Skeletal muscle satellite cell (primary cell): ENCODE data around the gene PACSIN3.

Experiments used
- H3K27me3 ChIP-seq: 2 replicates; pipeline ENCODE4 v1.7.0; 2013; ENCODE audit warnings: low read length; ENCODE audit not compliant: control insufficient read depth, insufficient read depth
- H3K36me3 ChIP-seq: 2 replicates; pipeline ENCODE4 v1.7.0; 2013; ENCODE audit warnings: mild to moderate bottlenecking, control low read depth, low read length; ENCODE audit not compliant: insufficient read depth
- H3K4me1 ChIP-seq: 2 replicates; pipeline ENCODE4 v1.7.0; 2013; ENCODE audit warnings: low read length; ENCODE audit not compliant: control insufficient read depth, insufficient read depth
- H3K4me2 ChIP-seq: 2 replicates; pipeline ENCODE4 v1.7.0; 2013; ENCODE audit warnings: mild to moderate bottlenecking, low read length
- H3K4me3 ChIP-seq: 2 replicates; pipeline ENCODE4 v1.7.0; 2013; ENCODE audit warnings: low read length
- H3K9ac ChIP-seq: 2 replicates; pipeline ENCODE4 v1.7.0; 2013; ENCODE audit warnings: mild to moderate bottlenecking, low read depth, low read length, moderate library complexity
- H3K9me3 ChIP-seq: replicated peaks from 2 replicates; pipeline ENCODE4 v1.7.0; 2013; ENCODE audit warnings: mild to moderate bottlenecking, control low read depth, low read length

The PACSIN3 gene

DNA sequence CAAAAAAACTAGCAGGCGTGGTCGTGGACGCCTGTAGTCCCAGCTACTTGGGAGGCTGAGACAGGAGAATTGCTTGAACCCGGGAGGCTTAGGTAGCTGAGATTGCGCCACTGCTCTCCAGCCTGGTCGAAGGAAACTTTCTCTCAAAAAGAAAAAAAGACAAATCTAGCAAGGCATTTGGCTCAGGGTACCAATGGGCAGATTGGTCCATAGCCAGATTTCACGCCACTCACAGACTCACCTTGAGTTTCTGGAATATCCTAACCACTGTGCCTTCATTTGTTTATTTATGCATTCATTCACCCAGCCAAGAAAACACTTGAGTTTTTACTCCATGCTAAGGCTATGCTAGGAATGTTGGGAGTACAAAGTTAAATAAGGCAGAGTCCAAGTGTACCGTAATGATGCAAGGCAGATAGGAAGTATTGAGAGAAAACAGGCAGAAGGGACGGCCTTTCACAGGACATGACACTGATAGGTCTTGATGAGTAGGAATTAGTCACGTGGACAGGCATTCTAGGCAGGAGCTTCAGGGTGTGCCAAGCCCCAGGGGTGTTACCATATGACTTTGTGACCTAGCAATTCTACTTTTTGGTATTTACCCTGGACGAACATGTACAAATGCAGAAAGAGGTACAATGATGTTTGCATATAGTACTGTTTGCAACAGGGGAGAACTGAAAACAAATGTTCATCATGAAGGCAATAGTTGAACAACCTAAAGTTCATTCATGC is 3.0 kb upstream of the PACSIN3 start:
- Histone ChIP-seq H3K4me2 (peak overlapping the region; percentile 0), H3K9me3 (no peaks in the 10 kb centered on the region), H3K4me1 (peaks cover 40% of the 10 kb centered on the region)

DNA sequence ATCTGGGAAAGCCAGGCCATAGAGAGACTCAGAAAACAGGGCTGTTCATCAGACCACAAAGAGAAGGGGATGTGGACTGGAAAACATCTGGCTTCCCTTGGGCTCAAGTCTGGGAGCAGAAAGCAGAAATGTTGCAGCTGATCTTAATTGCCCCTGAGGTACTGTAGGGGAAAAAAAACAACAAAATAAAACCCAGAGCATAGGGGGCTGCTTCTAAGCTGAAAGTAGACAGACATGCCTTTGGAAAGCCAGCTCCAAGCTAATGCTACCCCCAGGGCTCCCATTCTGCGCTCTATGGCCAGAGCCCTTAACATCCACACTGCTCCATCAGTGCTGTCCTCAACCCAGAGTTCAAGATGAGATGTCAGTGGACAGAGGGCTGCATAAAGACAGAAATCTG is 2.0 kb upstream of the PACSIN3 start:
- no peak overlapping the region for H3K9ac ChIP-seq
- no peaks in the 10 kb centered on the region for H3K9me3 ChIP-seq
- peaks cover 40% of the 10 kb centered on the region for H3K4me1 ChIP-seq
- no peak overlapping the region for H3K4me2 ChIP-seq
- H3K4me3 ChIP-seq, result no peak overlapping the region
- no peaks in the 10 kb centered on the region for H3K36me3 ChIP-seq
- no peaks in the 10 kb centered on the region for H3K27me3 ChIP-seq

More for the DNA sequence above, 3.0 kb upstream of the PACSIN3 start:
- H3K4me3 ChIP-seq, result no peak overlapping the region
- H3K36me3 ChIP-seq, result no peaks in the 10 kb centered on the region
- H3K9ac ChIP-seq, result no peak overlapping the region
- H3K27me3 ChIP-seq, result no peaks in the 10 kb centered on the region

- Histone ChIP-seq H3K9ac (no peak overlapping the region), H3K4me3 (peak overlapping the region; percentile 77), H3K27me3 (no peaks in the 10 kb centered on the region), H3K4me2 (peak overlapping the region; percentile 94), H3K4me1 (peaks cover 40% of the 10 kb centered on the region), H3K9me3 (no peaks in the 10 kb centered on the region), H3K36me3 (no peaks in the 10 kb centered on the region)
These were observed 1.5 kb upstream of the PACSIN3 start for GRCh38 chr11:47187723-47188122.

- peak overlapping the region; percentile 77 for H3K4me3 ChIP-seq
- H3K27me3 ChIP-seq, result no peaks in the 10 kb centered on the region
- no peaks in the 10 kb centered on the region for H3K36me3 ChIP-seq
- H3K9me3 ChIP-seq, result no peaks in the 10 kb centered on the region
- H3K9ac ChIP-seq, result peak overlapping the region; percentile 48
- peaks cover 40% of the 10 kb centered on the region for H3K4me1 ChIP-seq
- peak overlapping the region; percentile 94 for H3K4me2 ChIP-seq
These were observed 764 bp upstream of the PACSIN3 start for GRCh38 chr11:47186700-47187695.

- Histone ChIP-seq H3K4me2 (peak overlapping the region; percentile 94), H3K9ac (peak overlapping the region; percentile 79), H3K4me3 (peak overlapping the region; percentile 77), H3K27me3 (no peaks in the 10 kb centered on the region), H3K36me3 (no peaks in the 10 kb centered on the region), H3K9me3 (no peaks in the 10 kb centered on the region), H3K4me1 (peaks cover 40% of the 10 kb centered on the region)
These were observed 744 bp downstream of the PACSIN3 start for GRCh38 chr11:47185305-47186075.

DNA sequence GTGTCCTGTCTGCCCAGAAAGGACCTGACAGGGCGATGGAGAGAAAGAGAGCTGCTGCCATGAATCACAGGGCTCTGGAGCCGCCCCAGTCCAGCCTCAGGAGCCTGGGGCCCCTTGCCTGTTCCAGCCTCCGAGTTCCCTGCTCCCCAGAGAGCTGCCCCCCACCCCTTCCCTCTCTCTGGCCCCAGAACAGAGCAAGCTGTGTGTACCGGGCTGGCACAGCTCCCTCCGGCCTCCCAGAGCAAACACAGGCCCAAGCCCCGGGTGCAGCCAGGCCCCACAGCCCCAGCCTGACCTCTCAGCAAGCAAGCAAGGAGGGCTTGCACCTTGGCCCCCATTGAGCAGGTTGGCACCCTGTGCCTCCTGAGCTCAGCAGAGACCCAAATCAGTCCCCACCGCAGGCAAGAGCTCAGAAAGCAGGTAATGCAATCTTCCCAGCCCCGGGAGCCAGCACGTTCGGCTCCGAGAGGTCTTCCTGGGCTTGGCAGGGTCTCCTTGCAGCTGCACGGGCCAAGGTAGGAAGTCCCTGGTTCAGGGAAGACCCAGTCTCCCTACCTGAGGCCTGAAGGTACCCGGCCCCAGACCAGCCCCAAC is 1.4 kb downstream of the PACSIN3 start:
- Histone ChIP-seq H3K27me3 (no peaks in the 10 kb centered on the region), H3K4me2 (peak overlapping the region; percentile 94), H3K36me3 (no peaks in the 10 kb centered on the region), H3K9ac (peak overlapping the region; percentile 79), H3K4me3 (peak overlapping the region; percentile 77), H3K9me3 (no peaks in the 10 kb centered on the region), H3K4me1 (peaks cover 40% of the 10 kb centered on the region)

DNA sequence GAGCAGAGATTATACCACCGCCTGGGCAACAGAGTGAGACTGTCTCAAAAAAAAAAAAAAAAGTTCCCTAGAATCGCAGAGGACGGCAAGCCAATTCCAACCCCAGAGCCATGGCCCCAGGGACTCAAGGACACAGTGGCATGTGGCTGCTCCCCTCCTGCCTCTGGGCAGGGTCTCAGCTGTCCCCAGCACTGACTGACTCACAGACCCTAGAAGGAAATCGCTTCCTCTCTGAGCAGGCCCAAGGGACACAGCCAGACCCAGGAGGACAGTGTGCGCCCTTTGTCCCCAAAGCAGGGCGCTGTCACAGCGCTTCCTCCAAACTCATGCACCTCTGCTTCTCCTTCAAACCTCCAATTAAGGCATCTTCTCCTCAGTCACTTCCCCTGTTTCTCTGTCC is 2.3 kb downstream of the PACSIN3 start:
- H3K36me3 ChIP-seq, result no peaks in the 10 kb centered on the region
- no peak overlapping the region for H3K4me2 ChIP-seq
- H3K9me3 ChIP-seq, result no peaks in the 10 kb centered on the region
- peaks cover 32% of the 10 kb centered on the region for H3K4me1 ChIP-seq
- H3K4me3 ChIP-seq, result no peak overlapping the region
- H3K27me3 ChIP-seq, result no peaks in the 10 kb centered on the region
- no peak overlapping the region for H3K9ac ChIP-seq

- Histone ChIP-seq H3K9ac (no peak overlapping the region), H3K27me3 (no peaks in the 10 kb centered on the region)
These were observed 3.0 kb downstream of the PACSIN3 start for GRCh38 chr11:47183031-47183856.

DNA sequence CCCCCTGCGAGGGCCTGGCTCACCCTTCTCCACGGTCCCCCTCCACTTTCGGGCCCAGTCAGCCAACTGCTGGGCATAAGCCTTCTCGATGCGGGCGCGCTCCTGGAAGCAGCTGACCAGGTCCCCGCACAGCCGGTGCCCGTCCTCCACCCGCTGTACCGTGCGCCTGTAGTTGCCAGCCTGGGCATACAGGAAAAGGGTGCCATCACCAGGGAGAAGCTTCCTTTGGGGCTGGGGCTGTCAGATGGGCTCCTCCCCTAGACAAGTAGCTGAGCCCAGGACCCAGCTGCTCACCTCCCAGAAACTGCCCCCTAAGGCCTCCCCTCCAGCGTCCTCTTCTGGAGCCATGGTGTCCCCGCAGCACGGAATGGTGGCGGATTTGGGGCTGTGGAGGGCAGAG is 3.9 kb downstream of the PACSIN3 start:
- no peak overlapping the region for H3K4me2 ChIP-seq
- H3K9ac ChIP-seq, result no peak overlapping the region
- H3K4me3 ChIP-seq, result no peak overlapping the region
- peaks cover 33% of the 10 kb centered on the region for H3K4me1 ChIP-seq
- no peaks in the 10 kb centered on the region for H3K27me3 ChIP-seq
- H3K9me3 ChIP-seq, result no peaks in the 10 kb centered on the region
- H3K36me3 ChIP-seq, result no peaks in the 10 kb centered on the region

More at GRCh38 chr11:47183031-47183856, 3.0 kb downstream of the PACSIN3 start:
- no peak overlapping the region for H3K4me2 ChIP-seq
- no peak overlapping the region for H3K4me3 ChIP-seq
- no peaks in the 10 kb centered on the region for H3K36me3 ChIP-seq
- no peaks in the 10 kb centered on the region for H3K9me3 ChIP-seq
- H3K4me1 ChIP-seq, result peaks cover 30% of the 10 kb centered on the region

GRCh38 chr11:47181271-47181670 is 5.0 kb downstream of the PACSIN3 start:
- Histone ChIP-seq H3K9ac (no peak overlapping the region), H3K4me3 (no peak overlapping the region), H3K36me3 (no peaks in the 10 kb centered on the region), H3K9me3 (no peaks in the 10 kb centered on the region), H3K4me1 (peaks cover 23% of the 10 kb centered on the region), H3K4me2 (no peak overlapping the region), H3K27me3 (no peaks in the 10 kb centered on the region)
